ENCODE results near the gene SH2D1A. TPM values are rescaled to one million over a fixed set of nuclear protein-coding genes. Genes with fewer than 3 reads are reported as not detected.

The SH2D1A gene
- total and polyA plus RNA-seq, 9 donors, result 0.31 to 4.0 (median 2.0) TPM

DNA sequence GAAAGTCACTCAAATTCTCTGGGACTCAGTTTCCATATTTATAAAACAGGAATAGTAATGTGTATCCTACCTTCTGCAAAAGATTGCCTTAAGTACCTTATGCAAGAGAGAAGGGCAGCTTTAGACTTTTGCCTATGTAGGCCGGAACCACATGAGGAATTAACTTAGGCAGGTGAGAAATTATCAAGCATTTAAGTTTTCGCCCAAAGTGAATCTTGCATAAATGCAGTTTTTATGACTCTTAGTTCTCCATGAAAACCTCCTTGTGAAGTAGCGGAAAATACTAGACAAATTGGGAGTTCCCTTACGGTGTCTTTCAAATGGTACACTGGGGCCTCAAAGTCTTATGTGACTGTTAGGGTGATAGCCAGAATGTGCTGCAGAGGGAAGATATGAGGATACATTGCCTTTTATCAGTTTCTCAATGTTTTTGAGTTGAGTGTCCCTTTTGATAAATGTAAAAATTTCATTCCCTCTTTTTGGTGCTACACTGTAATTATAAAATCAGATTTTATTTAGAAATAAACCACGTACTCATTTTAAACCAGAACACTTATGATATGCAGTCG is 2.6 kb downstream of the SH2D1A start:
- H3K27me3 ChIP-seq (ENCODE audit: control insufficient read depth, insufficient read depth, low read length), result no peaks in the 10 kb centered on the region
- H3K9me3 ChIP-seq (replicated peaks; ENCODE audit: control insufficient read depth, low read depth, low read length), result no peaks in the 10 kb centered on the region
- DNase-seq, result no peak
- WGBS (ENCODE audit: insufficient coverage), result 92% methylated on average over 3 of the region's 6 CpGs
- no peaks in the 10 kb centered on the region for H3K4me1 ChIP-seq (ENCODE audit: control insufficient read depth, insufficient read depth, low read length)
- no peak overlapping the region for H3K27ac ChIP-seq (ENCODE audit: low read length)
- no peaks in the 10 kb centered on the region for H3K36me3 ChIP-seq (ENCODE audit: control insufficient read depth, insufficient read depth, low read length)
- no peak overlapping the region for H3K4me3 ChIP-seq (ENCODE audit: low read length)

DNA sequence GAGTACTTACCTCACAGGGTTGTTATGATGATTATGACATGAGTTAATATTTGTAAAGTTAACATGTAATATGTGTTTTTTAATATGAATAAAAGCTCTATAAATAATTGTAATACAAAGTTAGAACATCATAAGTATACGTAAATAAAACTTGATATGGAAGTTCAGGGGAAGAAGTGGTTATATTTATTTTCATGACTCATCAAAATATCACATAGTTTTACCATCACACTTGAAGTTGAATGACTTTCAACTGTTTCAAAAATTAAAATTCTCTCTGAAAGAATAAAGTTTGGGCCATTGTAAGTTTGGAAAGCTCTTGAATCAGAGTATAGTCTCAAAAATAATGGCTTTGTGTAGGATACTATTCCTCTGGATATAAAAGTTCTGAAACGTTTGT is 8.3 kb downstream of the SH2D1A start:
- H3K27me3 ChIP-seq (ENCODE audit: control insufficient read depth, insufficient read depth, low read length), result no peaks in the 10 kb centered on the region
- 71% methylated on average over 1 of the region's 2 CpGs for WGBS (ENCODE audit: insufficient coverage)
- H3K27ac ChIP-seq (ENCODE audit: low read length), result no peak overlapping the region
- DNase-seq, result no peak
- no peaks in the 10 kb centered on the region for H3K36me3 ChIP-seq (ENCODE audit: control insufficient read depth, insufficient read depth, low read length)
- no peaks in the 10 kb centered on the region for H3K4me1 ChIP-seq (ENCODE audit: control insufficient read depth, insufficient read depth, low read length)
- H3K4me3 ChIP-seq (ENCODE audit: low read length), result no peak overlapping the region
- no peaks in the 10 kb centered on the region for H3K9me3 ChIP-seq (replicated peaks; ENCODE audit: control insufficient read depth, low read depth, low read length)

DNA sequence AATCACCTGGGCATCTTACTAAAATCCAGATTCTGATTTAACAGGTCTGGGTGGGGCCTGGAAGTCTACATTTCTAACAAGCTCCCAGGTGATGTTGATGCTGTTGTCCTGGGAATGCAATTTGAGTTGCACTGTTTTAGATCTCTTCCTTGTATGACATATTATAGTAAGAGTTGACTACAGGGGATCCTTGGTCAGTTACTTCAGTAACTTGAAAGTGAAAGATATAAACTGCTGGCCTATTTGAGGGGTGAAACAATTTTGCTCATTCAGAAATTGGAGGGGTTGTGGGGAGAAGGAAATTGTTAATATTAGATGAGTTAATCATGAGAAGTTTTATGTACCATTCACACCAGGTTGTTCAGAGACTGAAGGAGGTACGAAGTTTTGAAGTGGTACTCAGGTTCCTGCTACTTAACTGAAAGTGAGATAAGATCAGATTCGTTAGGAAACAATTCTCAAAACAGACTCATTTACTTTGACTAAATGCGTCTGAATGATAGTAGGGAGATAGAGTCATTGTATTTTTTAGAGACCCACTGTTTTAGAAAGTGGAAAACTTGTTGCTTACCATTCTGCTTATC is 12.5 kb downstream of the SH2D1A start:
- no CpG with 5 or more reads among the region's 3 CpGs for WGBS (ENCODE audit: insufficient coverage)
- H3K4me1 ChIP-seq (ENCODE audit: control insufficient read depth, insufficient read depth, low read length), result no peaks in the 10 kb centered on the region

DNA sequence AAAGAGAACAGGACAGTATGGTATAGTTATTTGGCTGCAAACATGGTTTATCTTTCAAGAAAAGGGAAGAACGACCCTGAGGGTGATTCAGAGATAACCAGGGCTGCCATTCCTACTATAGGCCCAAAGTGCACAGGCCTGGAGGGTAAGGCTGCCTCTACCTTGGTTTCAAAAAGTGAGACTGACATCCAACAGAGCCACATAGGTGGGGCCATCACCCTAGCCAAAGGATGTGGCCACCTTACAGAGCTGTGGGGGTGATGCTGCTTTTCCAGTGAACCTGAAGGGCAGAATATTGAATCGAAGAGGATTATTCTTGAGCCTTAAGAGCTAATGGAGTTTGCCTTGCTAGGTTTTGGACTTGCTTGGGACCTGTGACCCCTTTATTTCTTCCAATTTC is 15.7 kb downstream of the SH2D1A start:
- no peak for DNase-seq
- Histone ChIP-seq H3K27ac (ENCODE audit: low read length) (no peak overlapping the region), H3K27me3 (ENCODE audit: control insufficient read depth, insufficient read depth, low read length) (no peaks in the 10 kb centered on the region), H3K36me3 (ENCODE audit: control insufficient read depth, insufficient read depth, low read length) (no peaks in the 10 kb centered on the region), H3K9me3 (replicated peaks; ENCODE audit: control insufficient read depth, low read depth, low read length) (no peaks in the 10 kb centered on the region), H3K4me1 (ENCODE audit: control insufficient read depth, insufficient read depth, low read length) (no peaks in the 10 kb centered on the region), H3K4me3 (ENCODE audit: low read length) (no peak overlapping the region)
- no CpG with 5 or more reads among the region's 2 CpGs for WGBS (ENCODE audit: insufficient coverage)

More for the DNA sequence above, 12.5 kb downstream of the SH2D1A start:
- no peaks in the 10 kb centered on the region for H3K27me3 ChIP-seq (ENCODE audit: control insufficient read depth, insufficient read depth, low read length)
- H3K9me3 ChIP-seq (replicated peaks; ENCODE audit: control insufficient read depth, low read depth, low read length), result no peaks in the 10 kb centered on the region
- H3K27ac ChIP-seq (ENCODE audit: low read length), result no peak overlapping the region
- H3K4me3 ChIP-seq (ENCODE audit: low read length), result no peak overlapping the region
- H3K36me3 ChIP-seq (ENCODE audit: control insufficient read depth, insufficient read depth, low read length), result no peaks in the 10 kb centered on the region
- no peak for DNase-seq

DNA sequence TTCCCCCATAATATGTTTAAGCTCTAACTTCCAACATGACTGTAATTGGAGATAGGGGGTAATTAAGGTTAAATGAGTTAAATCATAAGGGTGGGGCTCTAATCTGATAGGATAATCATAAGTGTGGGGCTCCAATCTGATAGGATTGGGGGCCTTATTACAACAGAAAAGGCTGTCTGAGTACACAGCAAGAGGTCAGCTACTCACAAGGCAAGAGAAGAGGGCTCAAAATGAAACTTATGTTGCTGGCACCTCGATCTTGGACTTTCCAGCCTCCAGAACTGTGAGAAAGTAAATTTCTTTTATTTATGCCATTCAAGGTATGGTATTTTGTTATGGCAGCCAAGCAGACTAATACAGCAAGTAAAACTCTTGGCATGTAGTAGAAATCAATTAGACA is 16.4 kb downstream of the SH2D1A start:
- no peaks in the 10 kb centered on the region for H3K27me3 ChIP-seq (ENCODE audit: control insufficient read depth, insufficient read depth, low read length)

DNA sequence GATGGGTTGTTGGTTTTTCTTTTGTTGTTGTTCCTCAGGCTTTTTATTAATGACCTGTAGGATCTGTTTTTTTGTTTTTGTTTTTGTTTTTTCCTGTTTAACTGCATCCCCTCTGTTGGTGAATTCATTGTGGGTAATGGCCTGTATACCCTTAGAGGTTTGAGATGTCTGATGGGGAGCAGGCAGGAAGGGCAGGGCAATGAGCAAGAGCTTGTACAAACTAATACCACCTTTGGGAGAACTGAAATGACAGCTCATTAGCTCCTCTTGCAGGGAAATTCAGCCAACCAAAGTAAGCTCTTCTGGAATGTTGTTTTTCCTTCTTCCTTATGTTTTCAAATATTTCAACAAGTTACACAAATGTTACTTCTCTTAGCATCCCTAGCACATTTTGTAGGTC is 23.4 kb downstream of the SH2D1A start:
- DNase-seq, result no peak
- Histone ChIP-seq H3K27me3 (ENCODE audit: control insufficient read depth, insufficient read depth, low read length) (no peaks in the 10 kb centered on the region), H3K9me3 (replicated peaks; ENCODE audit: control insufficient read depth, low read depth, low read length) (no peaks in the 10 kb centered on the region), H3K4me1 (ENCODE audit: control insufficient read depth, insufficient read depth, low read length) (no peaks in the 10 kb centered on the region), H3K27ac (ENCODE audit: low read length) (peak overlapping the region; percentile 67), H3K36me3 (ENCODE audit: control insufficient read depth, insufficient read depth, low read length) (no peaks in the 10 kb centered on the region), H3K4me3 (ENCODE audit: low read length) (no peak overlapping the region)

More for the DNA sequence above, 16.4 kb downstream of the SH2D1A start:
- Histone ChIP-seq H3K27ac (ENCODE audit: low read length) (no peak overlapping the region), H3K4me3 (ENCODE audit: low read length) (no peak overlapping the region), H3K36me3 (ENCODE audit: control insufficient read depth, insufficient read depth, low read length) (no peaks in the 10 kb centered on the region), H3K4me1 (ENCODE audit: control insufficient read depth, insufficient read depth, low read length) (no peaks in the 10 kb centered on the region), H3K9me3 (replicated peaks; ENCODE audit: control insufficient read depth, low read depth, low read length) (no peaks in the 10 kb centered on the region)
- DNase-seq, result no peak
- no CpG with 5 or more reads among the region's 1 CpG for WGBS (ENCODE audit: insufficient coverage)

DNA sequence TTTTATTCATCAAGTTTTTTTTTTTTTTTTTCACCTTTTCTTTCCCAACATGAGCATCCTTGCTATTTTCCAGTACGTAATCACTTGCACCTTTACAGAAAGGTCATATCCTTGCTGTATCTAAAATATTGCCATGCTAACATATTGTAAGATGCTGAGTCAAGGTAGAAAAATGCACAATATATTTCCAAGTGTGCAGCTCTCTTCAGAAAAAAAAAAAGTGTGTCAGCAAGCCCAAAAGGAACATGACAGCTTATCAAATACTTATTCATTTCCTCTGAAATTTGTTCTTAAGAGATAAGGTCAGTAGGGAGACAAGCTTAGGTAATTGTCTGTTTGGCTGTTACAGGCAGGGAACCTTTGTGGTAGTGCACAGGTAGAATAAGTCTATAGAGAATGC is 27.0 kb downstream of the SH2D1A start:
- no peaks in the 10 kb centered on the region for H3K9me3 ChIP-seq (replicated peaks; ENCODE audit: control insufficient read depth, low read depth, low read length)
- H3K4me3 ChIP-seq (ENCODE audit: low read length), result no peak overlapping the region
- no peaks in the 10 kb centered on the region for H3K27me3 ChIP-seq (ENCODE audit: control insufficient read depth, insufficient read depth, low read length)
- H3K36me3 ChIP-seq (ENCODE audit: control insufficient read depth, insufficient read depth, low read length), result no peaks in the 10 kb centered on the region
- WGBS (ENCODE audit: insufficient coverage), result no CpG with 5 or more reads among the region's 1 CpG
- H3K4me1 ChIP-seq (ENCODE audit: control insufficient read depth, insufficient read depth, low read length), result no peaks in the 10 kb centered on the region
- DNase-seq, result no peak
- H3K27ac ChIP-seq (ENCODE audit: low read length), result no peak overlapping the region

DNA sequence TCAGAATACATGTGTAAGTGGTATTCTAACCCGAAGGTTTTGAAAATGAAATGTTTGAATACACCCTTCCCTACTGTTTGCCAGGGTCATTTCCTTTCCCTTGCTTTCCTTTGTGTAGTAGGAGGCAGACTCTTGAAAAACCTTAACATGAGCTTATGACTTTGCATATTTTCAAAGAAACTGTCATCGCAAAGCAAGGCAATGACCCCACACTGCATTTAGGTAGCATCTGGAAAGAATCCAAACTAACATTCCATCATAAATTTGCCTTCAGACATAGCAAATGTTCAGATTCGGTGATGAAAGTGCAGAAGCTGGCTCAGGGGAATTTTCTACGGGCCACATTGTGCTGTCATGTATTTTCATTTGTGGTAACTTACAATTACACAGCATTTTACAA is 32.3 kb downstream of the SH2D1A start:
- Histone ChIP-seq H3K4me3 (ENCODE audit: low read length) (no peak overlapping the region), H3K4me1 (ENCODE audit: control insufficient read depth, insufficient read depth, low read length) (no peaks in the 10 kb centered on the region), H3K27me3 (ENCODE audit: control insufficient read depth, insufficient read depth, low read length) (peaks cover 6% of the 10 kb centered on the region), H3K27ac (ENCODE audit: low read length) (peak overlapping the region; percentile 42), H3K36me3 (ENCODE audit: control insufficient read depth, insufficient read depth, low read length) (no peaks in the 10 kb centered on the region), H3K9me3 (replicated peaks; ENCODE audit: control insufficient read depth, low read depth, low read length) (no peaks in the 10 kb centered on the region)
- DNase-seq, result no peak
- no CpG with 5 or more reads among the region's 4 CpGs for WGBS (ENCODE audit: insufficient coverage)

DNA sequence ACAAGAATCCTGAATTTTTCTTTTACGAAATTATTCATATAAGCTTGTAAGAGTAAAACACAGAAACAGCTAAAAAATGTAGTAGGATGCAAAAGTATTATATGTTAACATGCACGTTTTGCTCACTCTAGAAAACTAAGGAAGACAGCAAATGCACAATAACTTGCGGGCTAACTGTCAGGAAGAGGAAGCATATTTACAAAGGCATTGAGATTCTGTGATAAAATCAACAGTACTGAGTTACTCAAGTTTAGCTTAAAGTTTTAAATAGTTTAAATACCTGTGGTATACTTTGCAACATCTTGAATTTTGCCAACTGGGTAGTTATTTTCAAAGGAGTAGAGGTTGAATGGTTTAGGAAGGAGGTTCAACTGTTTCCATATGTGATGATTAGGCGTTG is 37.0 kb downstream of the SH2D1A start:
- Histone ChIP-seq H3K27me3 (ENCODE audit: control insufficient read depth, insufficient read depth, low read length) (peaks cover 11% of the 10 kb centered on the region), H3K4me3 (ENCODE audit: low read length) (no peak overlapping the region), H3K4me1 (ENCODE audit: control insufficient read depth, insufficient read depth, low read length) (no peaks in the 10 kb centered on the region), H3K9me3 (replicated peaks; ENCODE audit: control insufficient read depth, low read depth, low read length) (no peaks in the 10 kb centered on the region), H3K27ac (ENCODE audit: low read length) (no peak overlapping the region), H3K36me3 (ENCODE audit: control insufficient read depth, insufficient read depth, low read length) (no peaks in the 10 kb centered on the region)
- DNase-seq, result no peak
- no CpG with 5 or more reads among the region's 4 CpGs for WGBS (ENCODE audit: insufficient coverage)

DNA sequence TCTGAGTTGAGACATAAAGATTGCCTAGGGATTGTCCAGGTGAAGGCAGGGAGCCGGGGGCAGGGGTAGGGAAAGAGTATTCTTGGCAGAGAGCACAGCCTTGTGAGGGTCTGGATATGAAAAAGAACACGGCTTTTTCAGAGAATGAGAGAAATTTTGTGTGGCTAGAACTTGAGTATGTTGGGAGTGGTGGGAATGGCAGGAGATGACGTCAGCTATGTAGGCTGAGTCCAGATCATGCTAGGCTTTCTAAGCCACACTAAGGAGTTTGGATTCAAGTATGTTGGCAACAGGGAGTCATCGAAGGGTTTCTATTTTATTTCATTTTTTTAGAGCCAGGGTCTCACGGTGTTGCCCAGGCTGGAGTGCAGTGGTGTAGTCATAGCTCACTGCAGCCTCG is 40.0 kb downstream of the SH2D1A start:
- Histone ChIP-seq H3K4me1 (ENCODE audit: control insufficient read depth, insufficient read depth, low read length) (no peaks in the 10 kb centered on the region), H3K9me3 (replicated peaks; ENCODE audit: control insufficient read depth, low read depth, low read length) (no peaks in the 10 kb centered on the region), H3K36me3 (ENCODE audit: control insufficient read depth, insufficient read depth, low read length) (no peaks in the 10 kb centered on the region), H3K27me3 (ENCODE audit: control insufficient read depth, insufficient read depth, low read length) (peaks cover 5% of the 10 kb centered on the region), H3K4me3 (ENCODE audit: low read length) (no peak overlapping the region), H3K27ac (ENCODE audit: low read length) (no peak overlapping the region)
- 45% methylated on average over 4 of the region's 6 CpGs for WGBS (ENCODE audit: insufficient coverage)
- no peak for DNase-seq

DNA sequence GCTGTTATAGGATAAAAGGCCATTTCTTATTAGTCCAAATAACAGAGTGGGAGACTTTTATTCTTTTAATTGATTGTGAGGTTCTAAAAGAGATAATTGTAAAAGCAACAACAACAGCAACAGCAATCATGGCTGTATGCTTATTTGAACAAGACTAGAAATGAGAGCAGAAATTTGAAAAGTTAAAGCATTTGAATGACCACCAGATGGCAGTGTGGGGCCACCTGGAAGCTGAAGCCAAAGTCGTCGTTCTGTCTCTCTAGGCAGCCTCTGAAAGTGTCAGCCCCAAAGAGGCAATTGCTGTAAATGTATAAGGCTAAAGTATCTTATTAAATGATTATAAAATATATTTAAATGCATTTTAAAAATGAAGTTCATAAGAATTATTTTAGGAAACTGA is 42.2 kb downstream of the SH2D1A start:
- Histone ChIP-seq H3K27ac (ENCODE audit: low read length) (no peak overlapping the region), H3K27me3 (ENCODE audit: control insufficient read depth, insufficient read depth, low read length) (peaks cover 5% of the 10 kb centered on the region), H3K4me3 (ENCODE audit: low read length) (no peak overlapping the region), H3K36me3 (ENCODE audit: control insufficient read depth, insufficient read depth, low read length) (no peaks in the 10 kb centered on the region), H3K4me1 (ENCODE audit: control insufficient read depth, insufficient read depth, low read length) (no peaks in the 10 kb centered on the region), H3K9me3 (replicated peaks; ENCODE audit: control insufficient read depth, low read depth, low read length) (no peaks in the 10 kb centered on the region)
- peak; percentile 74 for DNase-seq
- WGBS (ENCODE audit: insufficient coverage), result no CpG with 5 or more reads among the region's 2 CpGs
